Lower leg skin (tissue), 4 donors: ENCODE results near the gene LRRC34. TPM values are rescaled to one million over a fixed set of nuclear protein-coding genes. Genes with fewer than 3 reads are reported as not detected.

ENCODE experiments used
- DNase-seq, 2 donors: peaks; one replicate each; pipeline ENCODE4 v3.0.0-alpha.2; 2019; ENCODE audit warnings: low spot score in 2 of 2
- H3K4me3 ChIP-seq: fragments of 200-600 bp; sonication (generic); 2 replicates; pipeline ENCODE4 v1.5.1; 2017; ENCODE audit warnings: mild to moderate bottlenecking, low read depth; ENCODE audit not compliant: poor library complexity, severe bottlenecking
- CTCF ChIP-seq, 3 donors: fragments of 450-650 bp; IDR thresholded peaks; one replicate each; pipeline ENCODE4 v1.5.1; 2016; ENCODE audit warnings: antibody characterized with exemption in 3 of 3, mild to moderate bottlenecking in 3 of 3, moderate library complexity in 2 of 3
- POLR2A ChIP-seq, 2 donors: fragments of 450-650 bp; IDR thresholded peaks; one replicate each; pipeline ENCODE4 v1.6.1; 2016 to 2017; ENCODE audit warnings: antibody characterized with exemption in 2 of 2, mild to moderate bottlenecking in 1 of 2, moderate library complexity in 1 of 2
- WGBS, 2 donors: methylation state at CpG; one replicate each; pipeline ENCODE4 v1.1.5; 2018; 5-methylcytosine and 5-hydroxymethylcytosine counted together
- intact Hi-C: fragments of 100-400 bp; cut with DNase I; formaldehyde crosslinking; loops from one replicate; pipeline ENCODE4 v1.15.0; 2023; ENCODE audit warnings: low total_unique reads
- total RNA-seq, 4 donors: library from RNA; depleted of rRNA; stranded (reverse); fragments of >200 nt; gene quantifications; one replicate each; pipeline ENCODE4 v1.1.0, GENCODE V29; 2016

LRRC34 gene
- total RNA-seq, 4 donors from 2014 or later: 0.34 to 1.8 (median 0.34) TPM; not detected in 1

- intact Hi-C loops: no loop called here
- no peak for DNase-seq
- no peak for TF ChIP-seq POLR2A (IDR thresholded peaks at IDR 0.05)
- no peak for TF ChIP-seq CTCF (IDR thresholded peaks at IDR 0.05)
- H3K4me3 ChIP-seq: no peak overlapping the region
- 65 to 72% methylated on average over 27 of the region's 27 CpGs for WGBS, 2 donors
Observed at GRCh38 chr3:169813757-169814517, 1.2 kb upstream of the LRRC34 start.

- 47 to 59% methylated on average over 8 of the region's 8 CpGs for WGBS, 2 donors
- no peak overlapping the region for H3K4me3 ChIP-seq
- intact Hi-C loops: no loop called here
- TF ChIP-seq POLR2A (IDR thresholded peaks at IDR 0.05) (no peak), CTCF (IDR thresholded peaks at IDR 0.05) (no peak)
- no peak for DNase-seq
Observed at GRCh38 chr3:169813278-169813677, 574 bp upstream of the LRRC34 start.

- 3 to 4% methylated on average over 22 to 27 of the region's 29 CpGs for WGBS, 2 donors
- intact Hi-C loops: no loop called here
- DNase-seq: no peak
- H3K4me3 ChIP-seq: peak overlapping the region; percentile 55
- no peak for TF ChIP-seq CTCF (IDR thresholded peaks at IDR 0.05)
- no peak for TF ChIP-seq POLR2A (IDR thresholded peaks at IDR 0.05)
Observed at GRCh38 chr3:169811631-169812331, 923 bp downstream of the LRRC34 start.

- H3K4me3 ChIP-seq: no peak overlapping the region
- no peak for DNase-seq
- 44 to 50% methylated on average over 2 of the region's 2 CpGs for WGBS, 2 donors
- TF ChIP-seq CTCF (IDR thresholded peaks at IDR 0.05) (no peak), POLR2A (IDR thresholded peaks at IDR 0.05) (no peak)
- intact Hi-C loops: no loop called here
Observed at GRCh38 chr3:169809230-169809795, 3.4 kb downstream of the LRRC34 start.

GRCh38 chr3:169804681-169805080 lies 8.0 kb downstream of the LRRC34 start:
- H3K4me3 ChIP-seq: no peak overlapping the region
- WGBS, 2 donors: 93 to 94% methylated on average over 3 of the region's 3 CpGs
- no peak for DNase-seq
- no peak for TF ChIP-seq CTCF (IDR thresholded peaks at IDR 0.05)
- TF ChIP-seq POLR2A (IDR thresholded peaks at IDR 0.05): no peak
- intact Hi-C loops: no loop called here
